GM18517 (cell line): Measurements from ENCODE around the gene SLC1A3.

ENCODE experiments used
- ATAC-seq: cut with Tn5 transposase; IDR thresholded peaks from one replicate; pipeline ENCODE4 v1.9.1; 2021; ENCODE audit warnings: mild to moderate bottlenecking, moderate library complexity; ENCODE audit not compliant: unreplicated experiment

The SLC1A3 gene

DNA sequence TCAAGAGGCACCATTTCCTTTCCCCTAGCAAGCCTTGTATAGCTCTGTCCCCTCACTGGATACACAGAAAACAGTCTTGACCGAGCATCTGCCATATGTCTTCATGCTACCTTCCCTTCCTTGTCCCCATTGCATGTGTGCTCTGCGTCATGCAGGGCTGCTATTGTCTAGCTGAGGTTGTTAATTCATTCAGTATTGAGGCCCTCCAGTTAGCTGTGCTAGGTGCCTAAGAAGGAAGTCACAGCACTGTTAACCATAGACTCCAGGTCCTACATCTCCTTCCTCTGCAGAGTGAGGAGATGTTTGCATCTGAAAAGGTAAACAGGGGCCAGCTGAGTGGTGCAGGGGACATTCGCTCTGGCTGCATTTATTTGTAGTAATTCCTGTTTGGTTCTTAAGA lies 48.2 kb downstream of the SLC1A3 start:
- ATAC-seq: no peak

DNA sequence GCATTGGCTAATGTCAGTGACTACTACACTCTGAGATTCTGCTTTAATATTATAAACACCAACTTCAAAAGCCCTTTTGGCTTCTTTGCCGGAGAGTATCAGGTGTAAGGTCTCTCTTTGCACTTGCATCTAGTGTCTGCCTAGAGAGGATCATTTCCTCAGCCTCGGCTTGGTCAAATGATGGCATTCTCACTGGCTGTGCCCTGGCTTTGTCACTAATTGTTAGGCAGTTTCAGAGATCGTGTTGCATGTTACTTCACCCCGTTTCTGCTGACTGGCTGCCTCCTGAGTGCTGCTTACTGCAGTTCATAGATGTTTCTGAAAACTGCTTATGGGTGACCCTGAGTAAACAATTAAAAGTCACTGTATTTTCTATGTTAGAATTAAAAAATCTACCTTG lies 48.8 kb downstream of the SLC1A3 start:
- ATAC-seq: no peak

DNA sequence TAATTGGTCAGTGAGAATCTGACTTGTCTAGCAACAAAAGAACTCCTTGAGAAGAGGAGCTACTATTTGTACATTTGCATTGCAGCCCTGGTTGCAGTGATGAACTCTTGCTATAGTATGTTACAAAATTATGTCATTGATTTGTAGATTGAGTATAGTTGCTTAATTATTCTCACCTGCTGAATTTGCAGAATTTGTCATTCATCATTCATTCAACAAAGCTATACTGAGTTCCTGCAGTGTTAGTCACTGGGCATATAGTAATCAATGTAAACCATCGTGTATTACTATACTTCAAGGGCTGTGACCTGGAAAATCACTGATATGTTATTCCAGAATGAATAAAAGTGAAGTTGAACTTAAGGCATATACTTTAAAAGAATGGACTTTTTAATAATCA lies 50.1 kb downstream of the SLC1A3 start:
- no peak for ATAC-seq

DNA sequence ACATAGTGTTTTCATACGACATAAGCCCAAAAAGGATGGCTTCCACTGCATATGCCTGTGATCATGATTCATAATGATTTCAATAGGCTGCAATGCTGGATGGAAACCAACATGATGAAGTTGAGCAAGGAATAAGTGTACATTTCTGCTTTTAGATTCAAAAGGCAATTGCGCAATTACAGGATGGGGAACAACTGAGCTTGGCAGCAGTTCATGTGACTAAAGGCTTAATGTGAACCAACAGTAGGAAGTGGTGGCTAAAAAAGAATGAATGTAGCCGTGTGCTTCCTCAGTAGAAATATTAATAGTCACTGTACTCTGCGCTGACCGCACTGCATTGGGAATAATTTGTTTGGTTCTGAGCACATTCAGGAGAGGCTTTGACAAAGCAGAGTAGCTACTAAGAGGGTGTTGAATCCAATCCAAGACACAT lies 51.2 kb downstream of the SLC1A3 start:
- ATAC-seq: no peak

DNA sequence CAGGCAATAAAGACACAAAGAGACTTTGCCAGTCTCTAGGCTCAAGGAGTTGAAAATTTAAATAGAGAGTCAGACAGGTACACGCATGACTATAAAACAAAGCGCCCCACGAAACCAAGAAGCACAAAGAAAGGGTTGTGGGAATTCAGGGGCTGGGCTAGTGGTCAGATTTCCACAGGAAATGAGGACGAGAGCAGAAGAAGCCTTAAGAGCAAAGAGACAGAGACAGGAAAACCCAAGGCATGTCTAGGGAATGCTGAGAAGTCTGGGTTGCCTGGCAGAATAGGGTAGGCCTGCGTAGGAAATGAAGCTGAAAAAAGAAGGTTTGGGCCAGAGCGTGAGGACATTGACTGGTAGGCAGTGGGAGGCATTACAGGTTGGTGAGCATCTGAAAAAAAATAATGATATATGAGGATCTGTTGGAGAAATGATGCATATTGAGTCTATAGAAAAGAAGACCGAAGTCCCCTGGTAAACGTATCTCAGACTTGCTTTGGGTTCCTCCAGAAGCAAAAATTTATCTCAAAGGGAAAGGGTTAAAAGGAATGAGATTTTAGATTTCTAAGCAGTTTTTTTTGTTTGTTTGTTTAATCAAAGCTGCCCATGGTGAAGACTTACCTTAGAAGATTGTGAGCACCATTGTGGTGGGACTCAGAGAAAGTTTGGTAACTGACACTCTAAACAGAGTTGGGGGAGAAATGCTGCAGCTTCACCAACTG lies 51.8 kb downstream of the SLC1A3 start:
- ATAC-seq: no peak

DNA sequence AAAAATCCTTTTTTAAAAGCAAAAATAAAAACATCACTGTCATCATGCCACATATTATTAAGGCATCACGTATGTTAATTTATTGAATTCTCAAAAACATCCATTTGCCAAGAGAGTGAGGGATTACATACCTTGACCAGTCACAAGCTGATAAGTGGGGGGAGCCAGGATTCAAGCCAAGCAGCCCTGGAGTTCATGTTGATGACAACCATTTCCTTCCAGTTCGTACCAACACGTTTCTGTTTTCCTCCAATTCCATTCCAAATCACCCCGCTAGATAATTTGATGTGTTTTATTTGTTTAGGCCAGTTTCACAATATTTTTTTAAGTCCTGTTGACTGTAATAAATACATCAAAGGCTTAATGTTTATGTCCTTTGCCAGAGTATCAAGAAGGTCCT lies 53.0 kb downstream of the SLC1A3 start:
- no peak for ATAC-seq

DNA sequence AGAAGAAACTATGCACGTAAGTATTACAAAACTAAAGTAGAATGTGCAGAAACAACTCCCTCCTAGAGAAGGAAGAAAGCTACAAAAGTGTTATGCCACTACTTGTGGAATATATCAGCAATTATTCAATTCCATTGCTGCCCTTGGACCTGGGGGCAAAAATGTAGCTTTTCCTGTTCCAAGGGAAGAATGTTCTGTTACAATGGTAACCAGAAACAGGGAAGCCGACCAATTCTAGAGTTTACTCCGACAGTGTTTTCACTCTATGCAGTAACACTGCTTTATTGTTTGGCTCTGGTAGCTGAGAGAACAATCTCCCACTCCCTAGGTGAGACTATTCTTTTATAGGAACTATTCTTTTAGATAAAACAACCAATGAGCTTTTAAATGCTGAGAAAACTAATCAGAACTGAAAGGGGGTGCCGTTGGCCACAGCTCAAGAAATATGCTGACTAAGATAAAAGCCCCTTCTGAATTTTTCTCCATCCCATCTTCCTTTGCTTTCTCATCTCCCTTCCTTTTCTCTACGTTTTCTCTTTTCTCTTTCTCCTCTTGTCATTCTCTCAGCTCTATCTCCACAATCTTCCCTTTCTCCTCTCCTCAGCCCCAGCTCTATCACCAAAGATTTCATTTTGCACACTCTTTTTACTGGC lies 54.1 kb downstream of the SLC1A3 start:
- no peak for ATAC-seq

DNA sequence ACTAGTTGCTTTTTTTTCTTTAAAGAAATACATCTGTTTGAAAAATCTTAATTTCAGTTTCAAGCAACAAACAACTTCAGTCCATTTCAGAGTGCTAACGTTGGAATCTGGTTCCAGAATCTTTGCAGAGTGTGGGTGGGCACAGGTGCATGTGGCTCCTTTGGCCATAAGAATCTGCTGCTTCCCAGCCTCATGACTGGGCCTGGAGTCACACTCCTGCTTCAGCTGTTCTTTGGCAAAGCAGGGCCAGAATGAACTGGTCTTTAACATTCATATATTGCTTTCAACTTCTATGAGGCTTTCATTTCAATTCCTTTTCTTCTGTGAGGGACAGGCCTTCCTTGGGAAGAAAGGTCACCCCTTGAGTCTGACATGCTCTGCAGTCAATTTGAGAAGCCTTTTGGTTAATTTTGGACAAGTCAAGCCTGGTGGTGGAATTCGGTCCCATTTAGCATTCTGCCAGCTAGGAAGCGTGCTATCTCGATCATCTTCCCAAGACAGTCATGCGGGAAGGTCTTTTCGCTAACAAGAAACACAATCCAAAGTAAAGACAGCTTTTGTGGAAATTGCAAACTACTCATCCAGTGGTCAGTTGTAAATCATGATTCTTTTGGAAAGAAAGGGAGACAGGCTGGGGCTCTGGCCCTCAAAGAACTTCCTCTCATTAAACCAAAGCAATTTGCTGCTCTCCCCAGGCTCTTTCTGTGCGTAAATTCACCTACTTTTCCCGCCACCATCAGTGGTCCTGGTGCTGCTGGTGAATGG lies 55.2 kb downstream of the SLC1A3 start:
- ATAC-seq: no peak

DNA sequence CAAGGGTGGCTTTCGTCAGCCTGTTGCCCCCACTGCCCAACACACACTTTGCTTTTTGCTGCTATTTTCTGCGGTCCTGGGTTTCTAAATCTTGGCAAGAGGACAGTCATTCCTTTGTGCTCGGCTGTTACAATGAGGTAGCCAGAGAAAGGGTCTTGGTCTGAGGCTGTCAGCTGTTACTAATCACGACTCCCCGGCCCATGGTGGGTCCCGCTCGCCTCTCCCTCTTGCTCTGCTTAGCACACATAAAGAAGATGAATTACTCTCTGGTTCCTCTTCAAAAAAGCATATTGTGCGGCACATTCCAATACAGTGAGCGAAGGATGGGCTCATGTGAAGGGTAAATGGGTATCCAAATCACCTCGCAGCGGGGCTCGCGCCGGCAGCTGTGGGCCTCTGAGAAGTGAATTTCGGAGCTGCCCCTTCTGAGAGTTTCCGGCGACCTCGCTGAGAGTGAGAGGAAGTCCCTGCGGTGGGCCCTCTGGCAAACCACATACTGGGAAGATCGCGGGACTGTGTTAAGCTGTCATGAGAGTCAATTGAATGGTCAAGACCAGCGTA lies 56.0 kb downstream of the SLC1A3 start:
- ATAC-seq: no peak

DNA sequence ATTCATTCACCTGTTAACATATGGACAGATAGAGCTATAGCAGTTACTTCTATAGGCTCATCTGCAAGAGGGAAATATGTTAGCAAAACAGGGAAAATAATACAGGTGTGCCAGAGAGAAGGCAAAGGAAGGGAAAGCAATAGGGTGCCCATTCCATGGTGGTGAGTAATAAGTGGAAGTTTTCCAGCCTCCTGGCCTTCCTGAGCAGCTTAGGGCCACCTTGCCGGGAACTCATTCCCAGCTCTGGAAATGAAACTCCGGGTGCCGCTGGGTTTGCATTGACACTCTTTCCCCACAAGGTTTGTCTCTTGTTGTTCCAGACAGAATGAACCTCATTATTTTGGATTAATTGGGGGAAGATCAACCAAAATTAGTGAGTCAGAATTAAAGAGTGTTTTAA lies 58.4 kb downstream of the SLC1A3 start:
- no peak for ATAC-seq

DNA sequence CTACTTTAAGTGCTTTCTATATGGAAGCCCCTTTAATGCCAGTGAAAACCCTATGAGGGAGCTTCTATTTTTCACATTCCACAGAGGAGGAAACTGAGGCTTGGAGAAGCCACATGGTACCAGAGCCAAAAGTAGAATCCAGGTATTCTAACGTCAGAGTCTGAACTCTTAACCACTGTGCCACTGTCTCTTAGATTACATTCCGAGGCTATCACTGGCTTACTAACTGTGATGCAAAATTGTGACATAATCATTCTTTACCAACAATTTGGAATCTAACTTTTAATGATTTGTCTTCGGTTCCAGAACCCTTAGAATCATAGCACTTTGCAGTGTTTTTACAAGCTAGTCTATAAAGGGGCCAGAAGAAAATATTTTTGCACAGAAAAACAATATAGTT lies 59.2 kb downstream of the SLC1A3 start:
- ATAC-seq: no peak

DNA sequence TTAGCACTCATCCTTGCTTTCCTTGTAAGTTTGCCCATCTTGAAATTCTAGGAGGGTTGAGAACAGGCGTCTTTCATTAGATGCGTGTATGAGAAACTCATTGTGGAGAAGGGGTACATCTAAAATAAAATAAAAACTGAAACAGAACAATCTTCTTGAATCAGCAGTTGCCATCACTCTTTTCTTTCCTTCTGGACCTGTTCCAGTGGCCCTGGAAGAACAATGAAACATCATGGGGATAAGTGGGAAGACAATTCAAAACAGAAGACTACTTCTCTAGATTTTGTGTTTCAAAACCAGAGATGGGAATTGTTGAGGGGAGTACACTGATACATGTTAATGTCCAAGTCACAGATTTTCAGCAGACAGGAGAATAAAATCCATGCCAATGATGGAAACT lies 59.9 kb downstream of the SLC1A3 start:
- no peak for ATAC-seq

DNA sequence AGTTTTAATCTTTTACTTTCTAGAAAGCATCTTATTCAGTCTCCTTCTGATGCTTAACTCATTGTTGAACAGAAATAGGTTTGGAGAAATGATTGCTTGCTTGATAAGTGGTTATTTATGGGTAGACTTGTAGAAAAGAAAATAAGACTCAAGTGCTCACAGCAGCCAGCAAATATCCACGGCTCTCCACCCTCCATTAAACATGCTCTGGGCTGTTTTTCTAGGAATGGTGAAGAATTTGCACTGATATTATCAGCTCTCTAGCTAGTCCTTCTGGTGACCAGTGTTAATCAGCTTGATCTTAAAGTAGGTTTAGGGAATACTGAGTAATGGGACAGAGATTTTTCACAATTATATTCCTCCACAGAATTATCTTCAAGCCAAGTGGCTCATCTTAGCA lies 60.6 kb downstream of the SLC1A3 start:
- ATAC-seq: no peak

DNA sequence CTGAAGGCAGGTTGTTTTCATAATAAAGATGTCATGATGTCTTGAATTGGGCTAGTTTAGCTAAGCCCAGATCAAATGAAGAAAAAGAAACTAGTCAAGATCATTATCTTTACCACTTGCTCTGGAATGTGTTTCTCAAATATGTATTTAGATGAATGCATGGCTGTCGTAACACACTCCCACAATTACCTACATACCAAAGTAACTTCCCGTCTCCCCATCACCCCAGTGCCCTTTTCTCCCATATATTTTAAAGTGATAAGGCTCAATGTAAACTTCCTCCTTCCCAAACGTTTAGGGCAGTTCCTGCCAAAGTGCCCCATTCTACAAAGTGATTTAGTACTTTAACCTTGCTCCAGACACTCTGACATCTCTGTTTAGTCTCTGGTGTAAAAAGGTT lies 61.4 kb downstream of the SLC1A3 start:
- ATAC-seq: no peak

DNA sequence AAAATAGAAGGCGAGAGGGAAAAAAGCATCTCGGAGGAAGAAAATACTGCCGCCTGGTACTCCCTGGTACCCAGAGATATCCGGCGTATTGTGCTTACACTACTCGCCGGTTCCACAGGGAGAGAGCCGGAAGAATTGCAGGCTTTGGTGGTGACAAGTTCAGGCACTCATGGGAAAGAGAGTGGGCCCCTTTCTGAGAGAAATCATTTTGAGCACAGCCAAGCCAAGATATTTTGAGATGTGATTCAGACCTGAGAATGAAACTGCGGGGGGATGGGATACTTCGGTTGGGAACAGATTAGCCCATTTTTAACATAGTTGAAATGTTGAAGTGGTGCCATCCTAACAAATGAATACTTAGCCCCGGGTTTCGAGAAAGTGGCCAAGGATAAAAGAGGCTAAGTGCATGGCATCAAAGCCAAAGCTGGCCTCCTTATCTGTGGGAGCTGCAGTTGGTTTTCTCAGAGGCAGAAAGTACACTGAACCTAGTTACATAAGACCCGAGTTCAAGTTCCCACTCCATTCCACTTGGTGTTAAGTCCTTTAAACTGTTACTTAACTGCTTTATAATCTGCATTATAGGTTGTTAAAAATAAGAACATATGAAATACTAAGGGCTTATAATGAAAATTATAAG lies 62.7 kb downstream of the SLC1A3 start:
- ATAC-seq: no peak

DNA sequence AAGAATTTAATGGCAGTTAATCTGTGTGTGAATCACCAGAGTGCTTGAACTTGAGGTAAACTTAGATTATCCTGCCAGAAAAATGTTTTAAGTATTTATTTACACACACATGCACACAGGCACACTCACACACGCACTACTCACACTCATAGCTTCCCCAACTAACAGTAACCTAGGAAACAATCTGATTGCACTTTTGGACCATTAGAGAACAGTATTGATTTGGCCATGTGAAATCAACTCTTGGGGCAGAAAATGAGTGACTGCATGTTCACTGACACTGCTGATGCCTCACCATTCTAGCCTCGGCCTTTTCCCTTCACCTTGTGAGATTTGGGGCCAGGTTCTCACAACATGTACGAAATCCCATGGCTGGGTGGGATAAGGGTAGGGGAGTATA lies 64.1 kb downstream of the SLC1A3 start:
- no peak for ATAC-seq

DNA sequence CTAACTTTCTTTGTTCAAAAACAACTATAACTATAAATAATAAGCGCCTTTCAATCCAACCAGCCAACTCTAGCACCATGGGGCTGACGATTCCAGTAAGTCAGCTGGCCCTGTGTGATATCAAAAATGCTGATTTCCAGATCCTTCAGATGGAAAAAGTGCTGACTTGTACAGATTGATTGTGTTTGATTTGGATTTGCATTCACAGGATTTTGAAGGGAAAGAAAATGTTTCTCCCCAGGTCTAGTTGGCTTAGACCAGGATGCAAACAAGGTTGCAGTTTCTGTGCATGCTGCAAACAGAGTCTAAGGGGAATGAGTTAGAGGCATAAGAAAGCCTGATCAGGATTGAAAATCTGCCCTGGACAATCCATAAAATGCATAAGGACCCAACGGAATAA lies 68.9 kb downstream of the SLC1A3 start:
- no peak for ATAC-seq

DNA sequence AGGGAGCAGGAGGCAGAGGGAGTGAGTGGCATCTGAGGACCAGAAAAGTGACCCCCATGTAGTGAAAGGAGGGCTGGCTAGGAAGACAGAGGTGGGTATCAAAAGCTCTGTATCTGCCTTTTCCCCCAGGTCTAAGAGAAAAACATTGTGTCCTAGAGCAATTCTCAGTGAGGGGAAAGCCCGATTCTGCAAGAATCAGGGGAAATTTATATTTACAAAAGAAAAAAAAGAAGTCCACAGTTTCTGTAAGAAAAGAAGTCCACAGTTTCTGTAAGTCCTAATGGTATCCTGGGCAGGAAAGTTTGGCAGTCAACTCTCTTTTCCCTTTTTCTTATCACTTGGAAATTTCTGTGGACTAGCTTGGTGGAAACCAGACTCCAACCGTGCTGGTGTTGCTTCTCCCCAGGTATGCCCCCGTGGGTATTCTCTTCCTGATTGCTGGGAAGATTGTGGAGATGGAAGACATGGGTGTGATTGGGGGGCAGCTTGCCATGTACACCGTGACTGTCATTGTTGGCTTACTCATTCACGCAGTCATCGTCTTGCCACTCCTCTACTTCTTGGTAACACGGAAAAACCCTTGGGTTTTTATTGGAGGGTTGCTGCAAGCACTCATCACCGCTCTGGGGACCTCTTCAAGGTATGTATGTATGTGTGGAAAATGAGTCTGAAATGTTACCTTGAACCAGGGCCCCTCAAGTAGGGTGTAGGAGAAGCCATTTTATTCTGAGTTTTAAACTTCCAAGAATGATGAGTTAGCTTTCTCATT lies 73.0 kb downstream of the SLC1A3 start:
- no peak for ATAC-seq

DNA sequence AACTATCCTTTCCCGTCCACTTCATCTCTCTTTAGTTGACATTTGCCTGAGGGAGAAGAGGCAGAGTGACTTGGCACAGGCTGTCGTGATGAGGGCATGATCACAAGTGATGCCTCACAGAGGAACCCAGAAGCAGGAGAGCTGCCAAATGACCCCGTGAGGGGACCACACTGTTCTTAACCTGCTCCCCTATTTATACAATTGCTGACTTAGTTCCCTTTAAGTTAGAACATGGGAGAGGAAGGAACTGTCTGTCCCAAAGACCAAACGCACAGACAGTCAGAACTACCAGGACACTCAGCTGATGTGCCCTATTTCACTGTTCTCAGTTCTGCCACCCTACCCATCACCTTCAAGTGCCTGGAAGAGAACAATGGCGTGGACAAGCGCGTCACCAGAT lies 73.7 kb downstream of the SLC1A3 start:
- no peak for ATAC-seq

DNA sequence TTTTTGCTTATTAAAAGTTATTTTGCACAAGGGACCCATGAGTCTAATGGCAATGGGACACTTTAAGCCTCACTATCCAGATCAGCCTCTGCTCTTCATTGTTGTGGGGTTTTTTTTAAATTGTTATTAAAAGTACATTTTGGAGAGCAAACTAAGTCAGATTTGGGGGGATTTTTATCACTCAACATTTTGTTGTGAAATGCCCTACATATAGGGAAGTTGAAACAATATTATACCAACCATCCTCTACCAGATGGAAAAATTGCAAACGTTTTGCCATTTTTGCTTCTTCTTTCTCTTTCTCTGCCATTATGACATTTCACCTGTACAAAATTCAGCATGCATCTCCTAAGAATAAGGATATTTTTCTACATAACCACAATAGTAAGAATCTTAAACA lies 75.3 kb downstream of the SLC1A3 start:
- no peak for ATAC-seq

DNA sequence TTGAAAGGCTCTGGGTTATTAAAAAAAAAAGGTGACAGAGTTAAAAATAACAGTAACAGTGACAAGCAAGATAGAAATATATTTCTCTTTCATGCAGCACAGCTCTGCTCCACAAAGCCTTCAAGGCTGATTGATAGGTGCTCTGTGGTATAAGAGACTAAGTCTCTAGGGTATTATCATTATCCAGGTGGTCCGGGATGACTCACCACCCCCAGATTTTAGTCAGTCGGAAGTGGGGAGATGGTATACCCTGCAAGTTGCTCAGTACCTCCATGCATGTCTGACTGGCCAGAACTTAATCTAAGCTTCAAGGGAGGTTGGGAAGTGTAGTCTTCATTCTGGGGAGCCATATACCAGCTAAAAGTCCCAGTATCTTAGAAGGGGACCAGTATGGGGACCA lies 76.1 kb downstream of the SLC1A3 start:
- no peak for ATAC-seq
